Measurements from ENCODE around the gene KIF5A.

DNA sequence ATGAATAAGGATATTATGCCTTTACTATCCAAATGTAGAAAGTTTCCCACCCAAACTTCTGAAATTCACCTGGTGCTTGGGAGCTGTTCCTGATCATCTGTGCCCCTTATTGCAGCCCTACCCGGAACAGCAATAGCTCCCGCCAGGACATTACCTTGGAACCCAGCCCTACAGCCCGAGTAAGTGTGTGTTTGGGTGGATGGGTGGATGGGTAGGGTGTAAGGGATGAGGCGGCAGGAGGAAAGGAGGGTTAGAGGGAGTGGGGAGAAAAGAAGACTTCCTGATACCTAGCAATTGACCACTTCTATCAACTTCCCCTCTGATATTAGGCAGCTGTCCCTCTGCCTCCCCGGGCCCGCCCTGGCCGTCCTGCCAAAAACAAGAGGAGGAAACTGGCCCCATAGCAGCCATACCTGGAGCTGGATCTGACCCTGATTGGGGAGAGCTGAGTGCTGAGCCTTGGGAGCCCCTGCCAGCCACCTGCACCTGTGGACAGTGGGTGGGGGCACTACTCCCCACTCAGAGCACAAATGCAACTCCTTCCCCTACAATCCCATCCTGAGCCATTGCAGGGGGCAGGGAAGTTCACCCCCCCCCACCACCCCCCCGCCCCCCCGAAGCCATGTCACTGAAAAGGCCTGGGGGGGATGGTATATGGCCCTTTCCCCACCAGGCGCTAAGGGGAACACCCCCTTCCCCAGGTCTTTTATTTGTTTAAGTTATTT, 20.9 kb upstream of the KIF5A start:
- TF ChIP-seq, protein P1, sequence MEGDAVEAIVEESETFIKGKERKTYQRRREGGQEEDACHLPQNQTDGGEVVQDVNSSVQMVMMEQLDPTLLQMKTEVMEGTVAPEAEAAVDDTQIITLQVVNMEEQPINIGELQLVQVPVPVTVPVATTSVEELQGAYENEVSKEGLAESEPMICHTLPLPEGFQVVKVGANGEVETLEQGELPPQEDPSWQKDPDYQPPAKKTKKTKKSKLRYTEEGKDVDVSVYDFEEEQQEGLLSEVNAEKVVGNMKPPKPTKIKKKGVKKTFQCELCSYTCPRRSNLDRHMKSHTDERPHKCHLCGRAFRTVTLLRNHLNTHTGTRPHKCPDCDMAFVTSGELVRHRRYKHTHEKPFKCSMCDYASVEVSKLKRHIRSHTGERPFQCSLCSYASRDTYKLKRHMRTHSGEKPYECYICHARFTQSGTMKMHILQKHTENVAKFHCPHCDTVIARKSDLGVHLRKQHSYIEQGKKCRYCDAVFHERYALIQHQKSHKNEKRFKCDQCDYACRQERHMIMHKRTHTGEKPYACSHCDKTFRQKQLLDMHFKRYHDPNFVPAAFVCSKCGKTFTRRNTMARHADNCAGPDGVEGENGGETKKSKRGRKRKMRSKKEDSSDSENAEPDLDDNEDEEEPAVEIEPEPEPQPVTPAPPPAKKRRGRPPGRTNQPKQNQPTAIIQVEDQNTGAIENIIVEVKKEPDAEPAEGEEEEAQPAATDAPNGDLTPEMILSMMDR (conservative IDR thresholded peaks at IDR 0.05; ENCODE audit: low read length): no peak
- TF ChIP-seq EZH2phosphoT487 (IDR thresholded peaks at IDR 0.05; ENCODE audit: borderline replicate concordance): no peak

Data from Loucy (cell line).